Right kidney (tissue), 1 donor: ENCODE data around the gene HDAC7.
"Not testable (repeated sequence)": the region's sequence is repeated elsewhere in the genome, so short reads cannot be mapped to it uniquely, and the experiment has no call there.

Experiments
- DNase-seq: peaks from one replicate; pipeline ENCODE4 v3.0.0-alpha.2; 2016

Gene HDAC7

GRCh38 chr12:47850153-47851084, 30.7 kb upstream of the HDAC7 start:
- no peak for DNase-seq

GRCh38 chr12:47849261-47849660, 29.6 kb upstream of the HDAC7 start:
- no peak for DNase-seq

GRCh38 chr12:47848853-47849252, 29.1 kb upstream of the HDAC7 start:
- DNase-seq, result no peak

GRCh38 chr12:47846294-47846996, 26.7 kb upstream of the HDAC7 start:
- no peak for DNase-seq

GRCh38 chr12:47845081-47845480, 25.4 kb upstream of the HDAC7 start:
- DNase-seq, result no peak

- DNase-seq, result no peak
These were observed 24.7 kb upstream of the HDAC7 start for GRCh38 chr12:47844264-47845019.

GRCh38 chr12:47843226-47843980, 23.7 kb upstream of the HDAC7 start:
- no peak for DNase-seq

- not testable (repeated sequence) for DNase-seq
These were observed 22.8 kb upstream of the HDAC7 start for GRCh38 chr12:47842543-47842942.

GRCh38 chr12:47841910-47842309, 22.2 kb upstream of the HDAC7 start:
- no peak for DNase-seq

GRCh38 chr12:47841501-47841900, 21.8 kb upstream of the HDAC7 start:
- no peak for DNase-seq

GRCh38 chr12:47840571-47840970, 20.9 kb upstream of the HDAC7 start:
- no peak for DNase-seq

- no peak for DNase-seq
These were observed 19.6 kb upstream of the HDAC7 start for GRCh38 chr12:47839214-47839876.

- no peak for DNase-seq
These were observed 18.7 kb upstream of the HDAC7 start for GRCh38 chr12:47838286-47838931.

- no peak for DNase-seq
These were observed 17.8 kb upstream of the HDAC7 start for GRCh38 chr12:47837190-47838171.

- DNase-seq, result no peak
These were observed 16.1 kb upstream of the HDAC7 start for GRCh38 chr12:47835831-47836155.

GRCh38 chr12:47835006-47835830, 15.5 kb upstream of the HDAC7 start:
- no peak for DNase-seq

GRCh38 chr12:47834199-47834903, 14.6 kb upstream of the HDAC7 start:
- no peak for DNase-seq

GRCh38 chr12:47833591-47834012, 13.9 kb upstream of the HDAC7 start:
- no peak for DNase-seq
